HG03196 (cell line): ENCODE data around the gene STX2.
"Not testable (repeated sequence)": the region's sequence is repeated elsewhere in the genome, so short reads cannot be mapped to it uniquely, and the experiment has no call there.

ENCODE experiments used
- ATAC-seq: cut with Tn5 transposase; IDR thresholded peaks from one replicate; pipeline ENCODE4 v1.9.1; 2021; ENCODE audit not compliant: unreplicated experiment

STX2 gene

DNA sequence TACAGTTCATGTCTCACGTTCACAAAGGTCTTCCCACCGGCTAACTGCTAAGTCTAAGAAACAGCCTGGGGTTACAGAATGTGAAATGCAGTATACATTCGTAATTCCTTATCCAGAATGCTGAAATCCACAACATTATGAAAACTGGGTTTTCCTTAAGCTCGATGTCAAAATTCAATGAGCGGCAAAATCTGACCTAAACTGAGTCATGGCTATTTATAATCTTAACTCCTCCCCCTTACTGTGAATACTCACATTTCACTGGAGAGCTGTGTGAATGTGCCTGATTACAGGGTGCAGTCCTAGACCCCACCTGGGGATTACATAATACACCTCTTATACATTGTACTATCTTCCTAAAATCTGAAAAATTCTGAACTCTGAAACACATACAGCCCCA, 35.3 kb downstream of the STX2 start:
- no peak for ATAC-seq

DNA sequence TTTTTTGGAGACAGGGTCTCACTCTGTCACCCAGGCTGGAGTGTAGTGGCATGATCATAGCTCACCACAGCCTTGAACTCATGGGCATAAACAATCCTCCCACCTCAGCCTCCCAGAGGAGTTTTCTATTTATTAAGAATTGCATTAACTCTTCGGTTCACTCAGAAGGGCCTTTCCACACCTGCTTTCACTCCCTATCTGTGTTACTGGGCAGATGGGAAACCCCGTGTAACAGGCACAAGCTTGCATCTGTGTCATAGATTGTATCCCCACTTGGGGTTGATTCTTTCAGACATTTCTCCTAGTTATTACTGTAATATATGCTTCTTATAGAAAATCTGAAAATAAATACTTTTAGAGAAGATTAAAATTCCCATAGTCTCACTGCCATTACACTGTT, 38.7 kb downstream of the STX2 start:
- ATAC-seq, result no peak

DNA sequence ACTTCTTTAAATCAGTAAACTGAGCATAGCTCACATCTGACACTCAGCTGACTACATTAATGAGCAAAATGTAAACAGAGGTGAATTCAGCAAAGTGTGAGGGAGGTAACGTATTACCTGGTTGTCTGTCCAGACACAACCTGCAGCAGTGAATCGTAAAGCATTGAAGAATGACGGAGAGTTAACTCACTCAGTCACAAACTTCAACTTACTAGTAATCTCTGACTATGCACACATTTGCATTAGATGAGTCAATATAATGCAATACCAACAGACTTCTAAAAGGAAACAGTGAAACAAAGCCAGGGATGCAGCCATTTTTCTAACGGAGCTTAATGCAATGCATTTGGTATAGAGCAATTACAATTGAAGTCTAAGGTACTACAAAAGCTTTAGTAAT, 40.0 kb downstream of the STX2 start:
- no peak for ATAC-seq

DNA sequence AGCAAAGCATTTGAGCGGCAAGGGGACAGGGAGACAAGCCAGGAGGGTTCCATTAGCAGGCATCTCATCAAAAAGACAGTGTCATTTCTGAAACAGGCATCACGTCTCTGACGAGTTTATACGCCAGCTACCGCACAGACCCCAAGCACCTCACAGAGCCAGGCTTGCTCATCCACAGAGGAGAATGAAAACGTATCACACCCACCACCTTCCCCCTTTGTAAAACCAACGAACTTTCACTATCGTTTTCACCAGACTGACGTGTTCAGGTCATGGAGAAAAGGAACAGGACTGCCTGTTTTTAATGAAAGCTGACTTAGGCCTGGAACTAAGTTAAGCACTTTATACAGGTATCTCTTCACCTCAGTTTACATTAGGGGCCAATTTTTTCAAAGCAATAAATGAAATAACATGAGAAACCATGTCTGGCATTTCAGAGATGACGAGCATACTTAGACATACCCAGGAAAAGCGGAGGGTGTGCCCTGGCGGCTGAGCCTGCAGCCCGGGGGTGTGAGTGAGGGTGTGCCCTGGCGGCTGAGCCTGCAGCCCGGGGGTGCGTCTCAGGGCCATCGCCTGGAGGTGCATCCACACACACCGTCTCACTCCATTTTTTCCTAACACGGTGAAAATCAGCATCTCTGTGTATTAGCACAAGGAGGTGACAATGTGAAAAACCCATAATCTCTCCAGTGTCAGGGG, 41.9 kb downstream of the STX2 start:
- peak; percentile 56 for ATAC-seq

DNA sequence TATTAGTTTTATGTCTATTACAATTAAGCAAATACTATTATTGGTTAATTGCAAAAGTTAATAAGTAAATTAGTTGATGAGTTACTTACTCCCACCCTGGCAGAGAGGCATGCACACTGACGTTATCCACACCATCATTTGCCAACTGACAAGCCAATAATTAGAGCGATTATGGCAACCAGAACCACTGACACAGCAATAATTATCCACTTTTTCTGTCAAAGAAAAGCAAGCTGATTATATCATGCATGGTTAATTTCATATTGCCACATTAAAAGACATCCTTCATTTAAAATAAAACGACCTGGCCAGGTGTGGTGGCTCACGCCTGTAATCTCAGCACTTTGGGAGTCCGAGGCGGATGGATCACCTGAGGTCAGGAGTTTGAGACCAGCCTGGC, 43.1 kb downstream of the STX2 start:
- ATAC-seq, result no peak

DNA sequence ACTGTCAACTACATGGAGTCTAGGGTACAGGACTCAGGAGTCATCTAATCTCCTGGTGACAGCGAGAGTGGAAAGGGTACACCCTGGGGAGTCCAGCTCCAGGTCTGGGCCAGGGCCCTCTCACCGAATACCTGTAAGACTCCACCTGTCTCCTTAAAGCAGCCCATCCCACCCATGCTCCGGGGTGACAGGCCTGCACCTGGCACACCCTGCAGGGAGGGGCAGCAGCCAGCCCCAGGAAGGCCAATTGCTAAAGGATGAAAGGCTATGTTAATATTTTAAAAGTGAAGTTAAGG, 45.5 kb downstream of the STX2 start:
- ATAC-seq, result no peak

DNA sequence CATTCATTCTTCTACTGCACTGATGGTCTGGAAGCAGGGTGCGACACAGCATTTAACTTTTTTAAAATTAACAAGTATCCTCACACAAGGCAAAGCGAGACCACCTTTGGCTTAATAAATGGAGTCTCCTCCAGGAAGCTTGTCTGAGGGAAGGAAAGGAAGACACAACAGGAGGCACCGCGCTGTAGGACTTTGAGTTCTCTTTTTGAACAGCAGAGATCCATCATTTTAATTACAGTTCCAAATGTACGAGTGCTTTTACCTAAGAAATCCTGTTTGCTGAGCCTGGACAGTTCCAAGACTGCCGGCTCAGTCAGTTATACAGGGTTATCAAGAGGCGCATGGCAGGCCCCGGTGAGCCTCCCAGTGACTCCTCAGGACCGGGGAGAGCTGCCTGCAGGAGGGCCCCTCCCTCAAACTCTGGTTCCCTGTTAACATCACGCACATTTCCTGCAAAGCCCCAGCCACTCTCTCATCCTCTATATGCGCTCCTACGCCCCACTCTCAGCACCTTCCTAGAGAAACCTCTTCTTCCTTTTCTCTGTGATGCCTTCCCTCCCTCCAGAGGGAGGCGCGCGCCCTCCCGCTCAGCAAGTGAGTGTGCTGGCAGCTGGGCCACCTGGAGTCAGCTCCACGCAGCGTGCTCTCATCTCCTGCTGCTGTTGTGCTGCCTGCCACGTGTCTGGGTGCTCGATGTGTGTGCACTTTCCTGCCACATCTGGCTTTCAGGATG, 46.1 kb downstream of the STX2 start:
- no peak for ATAC-seq

DNA sequence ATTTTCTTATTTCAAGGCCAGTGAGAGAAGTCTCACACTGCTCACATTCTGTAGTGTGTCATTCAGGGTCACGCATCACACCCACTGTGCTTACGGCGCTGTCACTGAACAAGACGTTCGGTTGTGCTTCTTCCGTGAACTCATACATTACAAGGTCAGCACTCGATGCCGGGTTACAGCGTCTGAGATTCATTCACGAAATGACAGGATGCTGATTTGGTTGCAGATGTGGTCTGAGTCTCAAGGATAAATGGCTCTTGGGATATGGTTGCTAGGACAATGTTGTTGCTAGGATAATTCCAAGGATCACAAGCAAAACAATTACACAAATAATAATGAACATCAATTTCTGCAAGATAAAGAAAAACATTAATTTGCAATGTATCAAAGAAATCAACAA, 47.4 kb downstream of the STX2 start:
- ATAC-seq, result no peak

DNA sequence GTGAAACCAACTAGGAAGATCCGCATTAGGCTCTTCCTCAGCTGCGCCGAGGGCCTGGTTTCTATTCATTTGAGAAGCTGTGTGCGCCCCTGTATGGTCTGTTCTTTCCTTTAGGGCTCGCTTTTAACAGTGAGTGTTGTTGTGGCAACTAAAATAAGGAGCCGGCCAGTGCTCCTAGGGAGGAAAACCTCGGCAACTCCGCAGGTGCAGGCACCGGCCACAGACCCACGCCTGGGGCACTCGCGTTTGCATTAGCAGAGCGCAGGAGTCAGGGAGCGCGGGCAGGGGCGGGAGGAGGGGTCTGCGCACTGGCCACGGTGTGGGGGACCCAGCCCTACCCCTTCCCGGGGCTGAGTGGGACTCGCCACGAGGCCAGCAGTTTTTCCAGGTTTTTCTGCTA, 50.5 kb downstream of the STX2 start:
- no peak for ATAC-seq

DNA sequence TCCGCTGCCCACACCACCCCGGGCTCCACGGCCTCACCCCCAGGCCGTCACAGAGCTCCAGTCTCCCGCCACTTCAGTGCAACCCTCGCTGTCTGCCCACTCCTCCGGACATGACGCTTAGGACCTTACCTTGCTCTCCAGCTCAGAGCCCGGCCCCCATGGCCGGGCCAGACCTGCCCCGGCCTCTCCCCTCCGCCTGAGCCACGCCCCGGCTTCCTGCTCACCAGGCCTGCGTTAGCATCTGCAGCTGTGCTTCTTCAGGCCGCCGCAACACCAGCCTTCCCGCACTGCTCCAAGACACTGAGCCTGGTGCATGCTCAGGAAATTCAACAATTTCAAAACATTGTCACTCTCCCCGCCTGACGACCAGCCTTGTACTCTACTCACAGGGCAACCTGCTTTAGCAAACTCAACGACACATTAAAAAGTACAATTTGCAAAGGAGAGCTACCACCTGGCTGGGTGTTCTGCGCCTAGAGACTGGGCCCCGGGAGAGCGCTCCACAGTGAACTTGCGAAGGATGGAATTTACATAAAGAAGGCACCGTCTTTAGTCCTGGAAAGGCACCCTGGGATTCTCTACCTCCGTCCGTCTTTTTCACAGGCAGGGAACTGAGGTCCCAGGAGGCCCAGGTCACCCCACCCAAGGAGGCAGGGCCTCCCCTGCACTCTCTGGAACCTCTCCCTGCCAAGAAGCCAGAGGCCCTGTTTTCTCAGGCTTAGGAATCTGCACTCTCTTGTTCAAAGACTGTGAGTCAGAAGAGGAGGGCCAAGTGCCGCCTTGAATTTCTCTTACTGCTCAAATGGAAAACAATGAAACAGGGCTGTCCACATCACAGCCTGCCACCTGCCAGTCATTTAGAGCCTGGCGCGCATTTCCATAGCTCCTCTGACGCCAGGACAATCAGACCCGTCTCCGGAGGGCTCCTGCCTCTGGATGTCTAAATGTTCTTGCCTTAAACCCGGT, 51.3 kb downstream of the STX2 start:
- no peak for ATAC-seq

DNA sequence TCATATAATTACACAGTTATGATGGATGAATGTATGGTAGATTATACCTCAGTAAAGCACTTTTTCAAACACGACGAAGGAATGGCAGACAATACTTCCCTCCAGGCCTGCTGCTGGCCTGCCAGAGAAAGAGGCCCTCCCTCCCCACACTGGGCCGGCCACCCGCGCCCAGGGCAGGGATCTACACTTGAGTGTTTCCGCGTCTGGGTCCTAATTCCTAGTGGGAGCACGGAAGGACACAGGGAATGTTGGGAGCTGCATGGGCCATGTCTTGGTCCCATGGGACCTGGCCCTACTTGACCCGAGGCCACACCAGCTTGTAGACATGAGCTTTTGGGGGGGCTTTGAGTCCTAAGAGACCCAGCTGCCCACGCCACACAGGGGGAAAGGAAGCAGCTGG, 52.0 kb downstream of the STX2 start:
- no peak for ATAC-seq

DNA sequence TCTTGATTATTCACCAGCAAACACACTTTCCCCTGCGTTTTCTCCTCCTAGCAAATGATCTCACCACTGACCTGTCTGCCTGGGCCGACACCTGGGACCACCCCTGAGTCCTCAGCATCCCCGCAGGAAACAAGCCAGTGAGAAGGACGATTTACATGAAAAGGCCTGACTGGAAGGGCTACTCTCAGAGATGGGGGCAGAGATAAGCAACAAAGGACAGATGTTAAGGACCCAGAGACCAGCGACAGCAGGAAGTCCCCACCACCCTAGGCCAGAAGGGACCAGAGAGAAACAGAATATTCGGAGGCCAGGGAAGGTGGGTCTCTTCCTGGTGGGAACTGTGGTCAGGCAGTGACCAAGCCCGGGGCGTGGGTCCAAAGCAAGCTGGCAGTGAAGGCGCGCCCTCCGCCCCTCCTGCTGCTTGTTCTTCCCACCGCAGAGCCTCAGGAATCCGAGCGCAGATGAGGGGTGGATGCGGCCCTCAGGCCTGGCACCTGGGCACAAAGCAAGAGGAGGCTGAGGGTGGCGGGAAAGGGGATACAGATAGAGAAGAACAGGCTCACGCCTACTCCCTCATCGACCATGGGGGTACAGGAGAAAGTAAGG, 55.8 kb downstream of the STX2 start:
- ATAC-seq, result no peak

DNA sequence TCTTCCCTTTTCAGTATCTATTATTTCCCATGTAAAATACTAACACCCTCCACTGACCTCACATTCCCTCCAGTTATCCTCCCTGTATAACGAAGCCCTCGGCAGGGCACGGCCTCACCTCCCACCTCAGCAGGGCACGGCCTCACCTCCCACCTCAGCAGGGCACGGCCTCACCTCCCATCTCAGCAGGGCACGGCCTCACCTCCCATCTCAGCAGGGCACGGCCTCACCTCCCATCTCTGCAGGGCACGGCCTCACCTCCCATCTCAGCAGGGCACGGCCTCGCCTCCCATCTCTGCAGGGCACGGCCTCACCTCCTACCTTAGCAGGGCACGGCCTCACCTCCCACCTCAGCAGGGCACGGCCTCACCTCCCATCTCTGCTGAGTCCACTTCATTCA, 56.8 kb downstream of the STX2 start:
- not testable (repeated sequence) for ATAC-seq

DNA sequence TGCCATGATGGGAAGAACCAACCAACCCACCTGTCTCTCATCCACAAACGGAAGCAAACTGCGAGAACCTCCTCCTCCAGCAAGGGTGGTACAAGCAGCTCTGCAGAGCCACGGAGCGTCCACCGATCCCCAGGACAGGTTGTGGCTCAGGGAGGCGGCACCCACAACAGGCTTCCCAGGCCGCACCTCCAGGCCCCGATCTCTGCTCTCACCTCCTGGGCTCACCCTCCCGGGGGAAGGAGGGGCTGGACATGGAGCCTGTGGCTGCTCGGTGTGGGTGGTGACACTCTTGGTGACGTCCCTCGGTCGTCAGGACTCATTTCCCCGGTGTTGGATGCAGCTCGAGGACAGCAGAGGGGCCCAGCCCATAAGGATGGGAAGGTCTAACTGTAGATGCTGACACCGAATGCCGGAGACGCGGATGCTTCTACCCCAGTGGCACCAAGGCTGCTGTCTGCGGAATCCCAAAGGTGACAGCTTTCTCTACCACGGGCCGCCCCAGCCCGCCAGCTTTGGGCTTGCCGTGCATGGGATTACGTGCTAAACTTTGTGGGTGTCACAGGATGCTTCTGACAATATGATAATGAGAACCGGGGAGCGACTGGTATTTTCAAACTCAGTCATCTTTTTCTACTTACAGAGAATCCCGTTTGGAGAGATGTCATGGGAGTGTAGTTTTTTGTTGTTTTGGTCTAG, 58.0 kb downstream of the STX2 start:
- ATAC-seq, result no peak

DNA sequence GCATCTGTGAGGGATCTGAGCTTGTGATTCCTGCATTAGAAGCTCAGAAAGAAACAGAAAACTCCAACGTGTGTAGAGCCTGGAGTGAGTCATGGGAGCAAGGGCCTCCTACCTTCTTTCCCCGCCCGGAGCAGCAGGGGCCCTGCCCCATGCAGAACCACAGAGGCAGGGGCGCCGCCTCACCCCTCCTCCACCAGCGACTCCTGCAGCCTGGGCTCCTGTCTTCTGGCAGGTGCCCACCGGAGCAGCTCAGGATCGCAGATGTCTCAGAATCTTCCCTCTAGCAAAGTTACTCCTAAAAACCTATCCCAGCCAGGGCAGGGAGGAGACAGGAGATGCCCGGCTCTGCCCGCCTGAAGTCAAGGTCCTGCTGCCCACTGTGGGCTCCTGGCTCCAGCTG, 58.7 kb downstream of the STX2 start:
- no peak for ATAC-seq

DNA sequence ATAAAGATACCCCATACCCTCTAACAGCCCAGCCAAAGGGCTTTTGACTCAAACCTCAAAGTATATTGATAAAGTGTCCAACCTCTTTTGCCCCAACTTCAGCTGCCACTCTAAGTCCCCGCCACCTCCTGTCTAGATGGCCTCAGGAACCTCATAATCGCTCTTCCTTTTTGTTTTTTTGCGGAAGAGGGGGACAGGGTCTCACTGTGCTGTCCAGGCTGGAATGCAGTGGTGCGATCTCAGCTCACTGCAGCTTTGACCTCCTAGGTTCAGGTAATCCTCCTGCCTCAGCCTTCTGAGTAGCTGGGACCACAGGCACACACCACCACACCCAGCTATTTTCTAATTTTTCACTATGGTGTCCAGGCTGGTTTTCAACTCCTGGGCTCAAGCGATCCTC, 60.3 kb downstream of the STX2 start:
- no peak for ATAC-seq

DNA sequence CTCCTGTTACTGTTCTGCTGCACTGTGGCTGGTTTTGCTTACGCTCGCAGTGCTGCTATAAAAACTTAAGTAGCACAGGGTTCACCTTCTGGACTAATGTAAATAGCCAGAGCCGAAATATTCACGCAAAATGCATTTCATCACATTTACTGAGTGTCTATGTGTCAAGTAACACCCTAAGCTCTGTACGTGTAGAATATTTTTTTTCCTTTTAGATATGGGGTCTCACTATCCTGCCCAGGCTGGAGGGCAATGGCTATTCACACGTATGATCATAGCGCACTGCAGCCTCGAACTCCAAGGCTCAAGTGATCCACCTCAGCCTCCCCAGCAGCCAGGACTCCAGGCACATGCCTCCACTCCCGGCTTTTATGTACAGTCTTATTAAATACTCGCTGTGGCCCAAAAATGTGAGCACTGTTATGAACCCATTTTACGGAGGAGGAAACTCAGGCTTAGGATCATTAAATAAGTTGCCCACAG, 62.2 kb downstream of the STX2 start:
- no peak for ATAC-seq

DNA sequence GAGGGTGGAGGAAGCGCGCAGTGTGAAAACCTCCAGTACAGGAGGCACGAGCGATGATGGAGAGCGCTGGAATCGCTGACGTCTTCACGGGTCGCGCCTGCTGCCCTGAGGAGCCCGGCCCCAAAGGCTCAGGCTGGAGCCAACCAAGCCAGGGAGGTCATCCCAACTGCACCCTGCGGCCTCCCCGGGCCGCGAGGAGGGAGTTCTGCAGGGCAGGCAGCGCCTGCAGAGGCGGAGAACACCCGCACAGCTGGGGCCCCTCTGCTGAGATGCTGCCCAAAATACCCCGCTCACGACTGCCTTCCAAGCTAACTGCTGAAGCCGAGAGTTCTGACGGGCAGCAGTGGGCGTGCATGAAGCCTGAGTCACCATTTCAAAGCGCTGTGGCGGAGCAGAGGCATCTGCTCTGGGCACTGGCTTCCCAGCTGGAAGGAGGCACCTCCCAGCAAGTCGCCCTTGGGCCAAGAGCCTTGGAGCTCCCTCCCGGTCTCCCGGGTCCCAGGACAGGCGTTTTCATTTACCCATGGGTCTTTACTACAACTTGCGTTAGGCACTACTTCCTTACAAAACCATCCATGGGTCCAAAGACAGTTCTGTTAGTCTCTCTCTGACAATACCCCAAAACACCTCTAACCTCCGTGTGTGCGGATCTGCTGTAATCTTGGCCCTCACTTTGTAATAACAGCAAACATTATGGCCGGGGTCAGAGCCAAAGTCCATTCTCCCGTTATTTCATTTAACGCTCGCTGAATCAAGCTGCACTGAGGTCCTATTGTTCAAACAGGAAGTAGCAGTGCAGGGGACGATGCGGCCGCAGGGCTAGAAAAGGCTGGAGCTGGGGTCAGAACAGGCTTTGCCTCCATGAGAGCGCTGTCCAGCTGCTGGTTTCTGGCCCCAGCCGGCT, 62.8 kb downstream of the STX2 start:
- no peak for ATAC-seq

DNA sequence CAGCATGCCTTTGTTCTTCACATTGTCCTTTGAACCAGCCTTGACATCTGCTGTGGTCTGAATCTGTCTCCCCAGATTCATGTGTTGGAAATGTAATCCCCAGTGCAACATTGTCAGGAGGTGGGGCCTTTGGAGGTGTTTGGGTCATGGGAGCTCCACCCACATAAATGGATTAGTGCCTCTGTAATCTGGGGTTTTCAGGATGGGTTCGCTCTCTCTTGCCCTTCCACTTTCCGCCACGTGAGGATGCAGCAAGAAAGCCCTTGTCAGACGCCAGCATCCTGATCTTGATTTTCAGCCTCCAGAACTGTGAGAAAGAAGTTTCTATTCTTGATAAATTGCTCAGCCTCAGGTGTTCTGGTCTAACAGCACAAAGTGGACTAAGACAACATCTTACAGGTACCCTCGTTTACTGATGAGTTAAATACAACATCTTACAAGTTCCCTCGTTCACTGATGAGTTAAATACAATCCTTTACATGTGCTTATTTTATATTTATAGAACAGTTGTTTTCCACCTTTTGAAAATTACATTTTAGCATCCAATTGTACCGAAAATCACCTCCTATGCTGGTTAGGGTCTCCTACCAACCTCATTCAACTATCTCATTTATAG, 68.5 kb downstream of the STX2 start:
- no peak for ATAC-seq
